CD14-positive monocyte (primary cell): ENCODE measurements around the gene FBN2. TPM values are rescaled to one million over a fixed set of nuclear protein-coding genes. Genes with fewer than 3 reads are reported as not detected.

ENCODE experiments used
- DNase-seq, 3 donors: peaks; one replicate each; pipeline ENCODE4 v3.0.0-alpha.2; 2011 to 2022
- H2AFZ ChIP-seq: 2 replicates; pipeline ENCODE4 v1.6.0; 2012; ENCODE audit warnings: mild to moderate bottlenecking, low read depth, low read length, inconsistent platforms; ENCODE audit not compliant: insufficient read depth, poor library complexity, severe bottlenecking
- H3K27ac ChIP-seq, 2 donors: 1 replicate in 1 of 2; 2 replicates in 1 of 2; pipeline ENCODE4 v1.5.1; 2012 to 2013; ENCODE audit warnings: low read length in 2 of 2, control low read depth in 1 of 2, inconsistent platforms in 1 of 2, low read depth in 1 of 2, mild to moderate bottlenecking in 1 of 2
- H3K27me3 ChIP-seq, 2 donors: one replicate each; pipeline versions ENCODE4 v1.6.0 to v1.6.1; 2011 to 2013; ENCODE audit warnings: low read length in 2 of 2; ENCODE audit not compliant: control insufficient read depth in 2 of 2, insufficient read depth in 2 of 2
- H3K36me3 ChIP-seq, 2 donors: replicated peaks in 1 of 2; 1 replicate in 1 of 2; 2 replicates in 1 of 2; pipeline versions ENCODE4 v1.5.1 to v1.6.1; 2012 to 2013; ENCODE audit warnings: low read length in 2 of 2, control low read depth in 1 of 2, inconsistent platforms in 1 of 2, mild to moderate bottlenecking in 1 of 2; ENCODE audit not compliant: insufficient read depth in 2 of 2, control insufficient read depth in 1 of 2
- H3K4me1 ChIP-seq, 2 donors: 1 replicate in 1 of 2; 2 replicates in 1 of 2; pipeline versions ENCODE4 v1.5.1 to v1.6.1; 2012 to 2013; ENCODE audit warnings: low read length in 2 of 2, control low read depth in 1 of 2, inconsistent platforms in 1 of 2, mild to moderate bottlenecking in 1 of 2, moderate library complexity in 1 of 2; ENCODE audit not compliant: insufficient read depth in 2 of 2, control insufficient read depth in 1 of 2
- H3K4me2 ChIP-seq: replicated peaks from 2 replicates; pipeline ENCODE3; 2012; ENCODE audit warnings: low read length, moderate library complexity, mild to moderate bottlenecking; ENCODE audit not compliant: poor library complexity, severe bottlenecking; ENCODE audit errors: extremely low read depth
- H3K4me3 ChIP-seq, 3 experiments: fragments of 200-600 bp in 1 of 3; sonication (generic) in 1 of 3; replicated peaks in 1 of 3; 1 replicate in 2 of 3; 2 replicates in 1 of 3; pipeline ENCODE4 v1.5.1; 2011 to 2013; ENCODE audit warnings: low read length in 3 of 3, mild to moderate bottlenecking in 3 of 3, control low read depth in 2 of 3, low read depth in 2 of 3, inconsistent platforms in 1 of 3, moderate library complexity in 1 of 3
- H3K79me2 ChIP-seq: 2 replicates; pipeline ENCODE4 v1.6.0; 2012; ENCODE audit warnings: mild to moderate bottlenecking, control low read depth, inconsistent platforms, low read length, moderate library complexity; ENCODE audit not compliant: insufficient read depth
- H3K9ac ChIP-seq: 2 replicates; pipeline ENCODE4 v1.6.0; 2017; ENCODE audit warnings: low read length, mild to moderate bottlenecking; ENCODE audit not compliant: insufficient read depth, poor library complexity, severe bottlenecking
- H3K9me3 ChIP-seq, 2 donors: replicated peaks in 1 of 2; 1 replicate in 1 of 2; 2 replicates in 1 of 2; pipeline versions ENCODE4 v1.5.1 to v1.6.1; 2012 to 2013; ENCODE audit warnings: low read length in 2 of 2, control low read depth in 1 of 2; ENCODE audit not compliant: control insufficient read depth in 1 of 2, insufficient read depth in 1 of 2
- H4K20me1 ChIP-seq: 2 replicates; pipeline ENCODE4 v1.6.0; 2012; ENCODE audit warnings: mild to moderate bottlenecking, low read length, control low read depth, moderate library complexity; ENCODE audit not compliant: insufficient read depth
- H3K27ac Mint-ChIP-seq, 7 donors: one replicate each; pipeline ENCODE4 v1.8.0; 2020; ENCODE audit warnings: mild to moderate bottlenecking in 7 of 7, mixed read lengths in 7 of 7, moderate library complexity in 6 of 7, inconsistent platforms in 2 of 7
- H3K27me3 Mint-ChIP-seq, 3 donors: one replicate each; pipeline ENCODE4 v1.8.0; 2021 to 2022; ENCODE audit warnings: low read depth in 3 of 3, mild to moderate bottlenecking in 3 of 3, mixed read lengths in 3 of 3, moderate library complexity in 3 of 3, inconsistent platforms in 1 of 3
- H3K36me3 Mint-ChIP-seq, 2 donors: one replicate each; pipeline ENCODE4 v1.8.0; 2020; ENCODE audit warnings: mixed read lengths in 2 of 2, inconsistent platforms in 1 of 2, mild to moderate bottlenecking in 1 of 2
- H3K4me1 Mint-ChIP-seq: one replicate; pipeline ENCODE4 v1.8.0; 2020; ENCODE audit warnings: mild to moderate bottlenecking, mixed read lengths
- H3K4me3 Mint-ChIP-seq, 2 donors: one replicate each; pipeline ENCODE4 v1.8.0; 2020; ENCODE audit warnings: mild to moderate bottlenecking in 2 of 2, mixed read lengths in 2 of 2, moderate library complexity in 1 of 2
- H3K9me3 Mint-ChIP-seq, 7 donors: one replicate each; pipeline ENCODE4 v1.8.0; 2020 to 2022; ENCODE audit warnings: mixed read lengths in 7 of 7, mild to moderate bottlenecking in 6 of 7, moderate library complexity in 6 of 7, inconsistent platforms in 2 of 7
- CTCF ChIP-seq: fragments of 200-600 bp; IDR thresholded peaks from one replicate; pipeline ENCODE4 v1.8.0; 2022; ENCODE audit warnings: antibody characterized with exemption, mild to moderate bottlenecking
- WGBS: methylation state at CpG from one replicate; pipeline ENCODE4 v1.1.5; 2013; ENCODE audit warnings: missing lambda C conversion rate; ENCODE audit not compliant: insufficient coverage; 5-methylcytosine and 5-hydroxymethylcytosine counted together
- intact Hi-C, 2 donors: fragments of 100-400 bp; cut with micrococcal nuclease; formaldehyde crosslinking; loops; one replicate each; pipeline versions ENCODE4 v1.15.0 to v1.15.1; 2023
- polyA plus RNA-seq, 3 donors: library from polyadenylated mRNA; depleted of rRNA in 1 of 3; unstranded in 2 of 3; stranded (reverse) in 1 of 3; fragments of 300-500 nt in 2 of 3; fragments of >200 nt in 1 of 3; fragmentation: Illumina TruSeq in 2 of 3; gene quantifications; 1 replicate in 2 of 3; 2 replicates in 1 of 3; pipeline ENCODE4 v1.2.3, GENCODE V29; 2012 to 2021

FBN2 gene
- polyA plus RNA-seq, 3 donors = 0.85 to 19.3 (median 4.2) TPM

- no peak for TF ChIP-seq CTCF
- no CpG with 5 or more reads among the region's 2 CpGs for WGBS
- Mint-ChIP-seq H3K4me1 (no peaks in the 10 kb centered on the region), H3K4me3 (no peak overlapping the region), H3K9me3 (peaks cover 0 to 20% (median 7%) of the 10 kb centered on the region in 7 donors), H3K27me3 (peaks cover 0 to 2% (median 0%) of the 10 kb centered on the region in 3 donors), H3K36me3 (peaks cover 5 to 9% of the 10 kb centered on the region in 2 donors), H3K27ac (no peak overlapping the region)
- Histone ChIP-seq H3K9ac (no peak overlapping the region), H3K27ac (no peak overlapping the region), H2AFZ (no peak overlapping the region), H3K4me3 (no peak overlapping the region), H3K36me3 (peaks cover 0 to 13% of the 10 kb centered on the region in 2 donors), H4K20me1 (no peaks in the 10 kb centered on the region), H3K4me2 (no peak overlapping the region), H3K9me3 (peaks cover 0 to 5% of the 10 kb centered on the region in 2 donors), H3K4me1 (no peaks in the 10 kb centered on the region), H3K27me3 (no peaks in the 10 kb centered on the region), H3K79me2 (no peaks in the 10 kb centered on the region)
- DNase-seq = no peak
- intact Hi-C loops = no loop called here
Measured at GRCh38 chr5:128252756-128253155, 285.3 kb downstream of the FBN2 start.

GRCh38 chr5:128252196-128252595 is 285.8 kb downstream of the FBN2 start:
- intact Hi-C loops = no loop called here
- Mint-ChIP-seq H3K4me3 (no peak overlapping the region), H3K27me3 (peaks cover 0 to 2% (median 0%) of the 10 kb centered on the region in 3 donors), H3K4me1 (no peaks in the 10 kb centered on the region), H3K27ac (no peak overlapping the region), H3K9me3 (peaks cover 0 to 20% (median 7%) of the 10 kb centered on the region in 7 donors), H3K36me3 (peaks cover 0 to 7% of the 10 kb centered on the region in 2 donors)
- H4K20me1 ChIP-seq = no peaks in the 10 kb centered on the region
- no peak overlapping the region for H3K4me2 ChIP-seq
- H3K9ac ChIP-seq = no peak overlapping the region
- TF ChIP-seq CTCF = no peak
- no peaks in the 10 kb centered on the region for H3K27me3 ChIP-seq
- H3K36me3 ChIP-seq = peaks cover 0 to 7% of the 10 kb centered on the region in 2 donors
- H3K9me3 ChIP-seq = peaks cover 0 to 5% of the 10 kb centered on the region in 2 donors
- H3K79me2 ChIP-seq = no peaks in the 10 kb centered on the region
- no peak overlapping the region for H2AFZ ChIP-seq
- DNase-seq = no peak
- no peak overlapping the region for H3K27ac ChIP-seq
- no peak overlapping the region for H3K4me3 ChIP-seq
- WGBS = 0% methylated on average over 1 of the region's 1 CpG
- no peaks in the 10 kb centered on the region for H3K4me1 ChIP-seq
